Sigmoid colon (tissue), 4 donors: ENCODE results near the gene ACTR8.

ENCODE experiments used
- CTCF ChIP-seq, 4 experiments: fragments of 450-650 bp in 3 of 4; fragments of 200-600 bp in 1 of 4; IDR thresholded peaks; one replicate each; pipeline ENCODE4 v1.5.1; 2016 to 2019; ENCODE audit warnings: antibody characterized with exemption in 4 of 4, mild to moderate bottlenecking in 3 of 4, moderate library complexity in 2 of 4
- EP300 ChIP-seq, 4 donors: sonication (generic); formaldehyde crosslinking; IDR thresholded peaks; one replicate each; pipeline ENCODE4 v1.6.1; 2017; ENCODE audit warnings: antibody characterized with exemption in 4 of 4
- POLR2A ChIP-seq, 2 donors: fragments of 450-650 bp; IDR thresholded peaks; one replicate each; pipeline ENCODE4 v1.6.1; 2016; ENCODE audit warnings: antibody characterized with exemption in 2 of 2, mild to moderate bottlenecking in 2 of 2, moderate library complexity in 2 of 2
- POLR2AphosphoS5 ChIP-seq, 4 donors: sonication (generic); formaldehyde crosslinking; IDR thresholded peaks; one replicate each; pipeline ENCODE4 v1.6.1; 2017; ENCODE audit warnings: antibody characterized with exemption in 4 of 4

GRCh38 chr3:53902711-53903110 is 20.8 kb upstream of the ACTR8 start:
- TF ChIP-seq POLR2A (IDR thresholded peaks at IDR 0.05) (no peak), EP300 (IDR thresholded peaks at IDR 0.05) (no peak), CTCF (IDR thresholded peaks at IDR 0.05) (no peak), POLR2AphosphoS5 (IDR thresholded peaks at IDR 0.05) (no peak)
